H1 (cell line): ENCODE results near the gene TNS1. TPM values are rescaled to one million over a fixed set of nuclear protein-coding genes. Genes with fewer than 3 reads are reported as not detected.

Experiments
- BCL11A ChIP-seq, 2 experiments: IDR thresholded peaks; one replicate each; pipeline ENCODE4 v1.6.1; 2011; ENCODE audit warnings: low read depth in 2 of 2, low read length in 2 of 2, mild to moderate bottlenecking in 2 of 2
- CBX8 ChIP-seq: fragments of 300-800, 300-1000 bp; sonication (generic); IDR thresholded peaks from 2 replicates; pipeline ENCODE4 v1.7.1; 2016; ENCODE audit warnings: low read depth, low read length, borderline replicate concordance
- GTF2F1 ChIP-seq: IDR thresholded peaks from 2 replicates; pipeline ENCODE4 v1.6.1; 2012; ENCODE audit warnings: low read depth, low read length, improper control_type of control experiment, borderline replicate concordance
- POLR2A ChIP-seq, 2 experiments: IDR thresholded peaks; 1 replicate in 1 of 2; 2 replicates in 1 of 2; pipeline ENCODE4 v1.6.1; 2011; ENCODE audit warnings: low read depth in 2 of 2, low read length in 2 of 2, mild to moderate bottlenecking in 2 of 2; ENCODE audit errors: control extremely low read depth in 1 of 2
- SP2 ChIP-seq: IDR thresholded peaks from 2 replicates; pipeline ENCODE4 v1.6.1; 2012; ENCODE audit warnings: mild to moderate bottlenecking, low read length, inconsistent platforms
- TAF1 ChIP-seq: IDR thresholded peaks from 2 replicates; pipeline ENCODE4 v1.6.1; 2011; ENCODE audit warnings: mild to moderate bottlenecking, low read depth, low read length
- polyA plus RNA-seq, 7 experiments: library from polyadenylated mRNA; depleted of rRNA in 3 of 7; stranded (reverse) in 5 of 7; unstranded in 2 of 7; fragments of >200 nt in 5 of 7; fragments of 200-250 nt in 2 of 7; gene quantifications; 1 replicate in 5 of 7; 2 replicates in 1 of 7; 4 replicates in 1 of 7; pipeline versions ENCODE4 v1.2.1 to v1.2.3, GENCODE V29; 2011 to 2013; ENCODE audit warnings: missing spikeins in 2 of 7, mixed read lengths in 2 of 7
- total RNA-seq: library from RNA; stranded (reverse); fragmentation: NEBNext Ultra II Directional; extraction: Animal tissue kit (Norgen Biotek cat#: 25700); gene quantifications from 2 replicates; pipeline ENCODE4 v1.2.1, GENCODE V29; 2021
- TF ChIP-seq, protein P1 (sequence below): fragments of 300-600 bp; sonication (generic); IDR thresholded peaks from 2 replicates; pipeline ENCODE4 v1.7.1; 2012; ENCODE audit warnings: low read length, moderate library complexity, mild to moderate bottlenecking, inconsistent platforms; ENCODE audit not compliant: insufficient replicate concordance
- TF ChIP-seq, protein P2 (sequence below): IDR thresholded peaks from 2 replicates; pipeline ENCODE4 v1.6.1; 2012; ENCODE audit warnings: low read length, inconsistent platforms

The TNS1 gene
- total and polyA plus RNA-seq, 2 of the 8 experiments (the other 6 are each of a cell fraction or from before 2014, with no cell fraction given) = 1.5 to 5.1 TPM

DNA sequence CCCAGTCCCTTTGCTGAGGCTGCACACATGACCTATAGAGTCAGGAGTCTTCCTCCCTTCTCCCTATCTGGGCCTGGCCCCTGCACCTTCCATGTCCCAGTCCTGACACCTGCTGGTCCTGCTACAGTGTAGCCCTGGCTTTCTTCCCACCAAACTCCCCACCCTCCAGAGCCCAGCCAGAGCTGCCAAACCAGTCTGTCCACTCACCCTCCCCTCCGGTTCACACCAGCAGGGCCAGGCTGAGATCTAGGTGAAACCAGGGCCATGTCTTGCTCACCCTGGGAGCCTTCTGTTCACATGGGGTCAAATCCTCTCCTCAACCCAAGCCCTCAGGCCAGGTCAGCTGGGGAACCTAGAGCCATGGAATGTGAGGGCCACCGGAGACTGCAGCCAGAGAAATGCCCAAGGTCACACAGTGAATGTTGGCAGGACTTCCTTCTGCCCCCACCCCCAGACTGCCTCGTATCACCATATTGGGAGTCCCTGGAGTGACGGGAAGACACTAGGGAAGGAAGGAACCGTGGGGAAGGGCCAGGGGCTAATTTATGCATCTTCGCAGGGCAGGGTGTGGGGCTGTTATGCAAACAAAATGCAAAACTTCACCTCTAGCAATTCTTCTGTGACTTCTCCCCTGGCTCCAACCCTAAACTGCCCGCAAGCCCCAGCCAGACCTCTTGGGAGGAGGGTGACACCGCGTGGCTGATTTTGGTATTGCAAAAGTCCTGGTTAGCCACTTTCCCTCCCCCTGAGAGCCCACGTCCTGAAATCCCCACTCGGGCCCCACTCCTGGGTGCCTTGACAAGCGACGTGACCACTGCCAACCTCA, 14.6 kb downstream of the TNS1 start (continued):
- TF ChIP-seq, protein P1, sequence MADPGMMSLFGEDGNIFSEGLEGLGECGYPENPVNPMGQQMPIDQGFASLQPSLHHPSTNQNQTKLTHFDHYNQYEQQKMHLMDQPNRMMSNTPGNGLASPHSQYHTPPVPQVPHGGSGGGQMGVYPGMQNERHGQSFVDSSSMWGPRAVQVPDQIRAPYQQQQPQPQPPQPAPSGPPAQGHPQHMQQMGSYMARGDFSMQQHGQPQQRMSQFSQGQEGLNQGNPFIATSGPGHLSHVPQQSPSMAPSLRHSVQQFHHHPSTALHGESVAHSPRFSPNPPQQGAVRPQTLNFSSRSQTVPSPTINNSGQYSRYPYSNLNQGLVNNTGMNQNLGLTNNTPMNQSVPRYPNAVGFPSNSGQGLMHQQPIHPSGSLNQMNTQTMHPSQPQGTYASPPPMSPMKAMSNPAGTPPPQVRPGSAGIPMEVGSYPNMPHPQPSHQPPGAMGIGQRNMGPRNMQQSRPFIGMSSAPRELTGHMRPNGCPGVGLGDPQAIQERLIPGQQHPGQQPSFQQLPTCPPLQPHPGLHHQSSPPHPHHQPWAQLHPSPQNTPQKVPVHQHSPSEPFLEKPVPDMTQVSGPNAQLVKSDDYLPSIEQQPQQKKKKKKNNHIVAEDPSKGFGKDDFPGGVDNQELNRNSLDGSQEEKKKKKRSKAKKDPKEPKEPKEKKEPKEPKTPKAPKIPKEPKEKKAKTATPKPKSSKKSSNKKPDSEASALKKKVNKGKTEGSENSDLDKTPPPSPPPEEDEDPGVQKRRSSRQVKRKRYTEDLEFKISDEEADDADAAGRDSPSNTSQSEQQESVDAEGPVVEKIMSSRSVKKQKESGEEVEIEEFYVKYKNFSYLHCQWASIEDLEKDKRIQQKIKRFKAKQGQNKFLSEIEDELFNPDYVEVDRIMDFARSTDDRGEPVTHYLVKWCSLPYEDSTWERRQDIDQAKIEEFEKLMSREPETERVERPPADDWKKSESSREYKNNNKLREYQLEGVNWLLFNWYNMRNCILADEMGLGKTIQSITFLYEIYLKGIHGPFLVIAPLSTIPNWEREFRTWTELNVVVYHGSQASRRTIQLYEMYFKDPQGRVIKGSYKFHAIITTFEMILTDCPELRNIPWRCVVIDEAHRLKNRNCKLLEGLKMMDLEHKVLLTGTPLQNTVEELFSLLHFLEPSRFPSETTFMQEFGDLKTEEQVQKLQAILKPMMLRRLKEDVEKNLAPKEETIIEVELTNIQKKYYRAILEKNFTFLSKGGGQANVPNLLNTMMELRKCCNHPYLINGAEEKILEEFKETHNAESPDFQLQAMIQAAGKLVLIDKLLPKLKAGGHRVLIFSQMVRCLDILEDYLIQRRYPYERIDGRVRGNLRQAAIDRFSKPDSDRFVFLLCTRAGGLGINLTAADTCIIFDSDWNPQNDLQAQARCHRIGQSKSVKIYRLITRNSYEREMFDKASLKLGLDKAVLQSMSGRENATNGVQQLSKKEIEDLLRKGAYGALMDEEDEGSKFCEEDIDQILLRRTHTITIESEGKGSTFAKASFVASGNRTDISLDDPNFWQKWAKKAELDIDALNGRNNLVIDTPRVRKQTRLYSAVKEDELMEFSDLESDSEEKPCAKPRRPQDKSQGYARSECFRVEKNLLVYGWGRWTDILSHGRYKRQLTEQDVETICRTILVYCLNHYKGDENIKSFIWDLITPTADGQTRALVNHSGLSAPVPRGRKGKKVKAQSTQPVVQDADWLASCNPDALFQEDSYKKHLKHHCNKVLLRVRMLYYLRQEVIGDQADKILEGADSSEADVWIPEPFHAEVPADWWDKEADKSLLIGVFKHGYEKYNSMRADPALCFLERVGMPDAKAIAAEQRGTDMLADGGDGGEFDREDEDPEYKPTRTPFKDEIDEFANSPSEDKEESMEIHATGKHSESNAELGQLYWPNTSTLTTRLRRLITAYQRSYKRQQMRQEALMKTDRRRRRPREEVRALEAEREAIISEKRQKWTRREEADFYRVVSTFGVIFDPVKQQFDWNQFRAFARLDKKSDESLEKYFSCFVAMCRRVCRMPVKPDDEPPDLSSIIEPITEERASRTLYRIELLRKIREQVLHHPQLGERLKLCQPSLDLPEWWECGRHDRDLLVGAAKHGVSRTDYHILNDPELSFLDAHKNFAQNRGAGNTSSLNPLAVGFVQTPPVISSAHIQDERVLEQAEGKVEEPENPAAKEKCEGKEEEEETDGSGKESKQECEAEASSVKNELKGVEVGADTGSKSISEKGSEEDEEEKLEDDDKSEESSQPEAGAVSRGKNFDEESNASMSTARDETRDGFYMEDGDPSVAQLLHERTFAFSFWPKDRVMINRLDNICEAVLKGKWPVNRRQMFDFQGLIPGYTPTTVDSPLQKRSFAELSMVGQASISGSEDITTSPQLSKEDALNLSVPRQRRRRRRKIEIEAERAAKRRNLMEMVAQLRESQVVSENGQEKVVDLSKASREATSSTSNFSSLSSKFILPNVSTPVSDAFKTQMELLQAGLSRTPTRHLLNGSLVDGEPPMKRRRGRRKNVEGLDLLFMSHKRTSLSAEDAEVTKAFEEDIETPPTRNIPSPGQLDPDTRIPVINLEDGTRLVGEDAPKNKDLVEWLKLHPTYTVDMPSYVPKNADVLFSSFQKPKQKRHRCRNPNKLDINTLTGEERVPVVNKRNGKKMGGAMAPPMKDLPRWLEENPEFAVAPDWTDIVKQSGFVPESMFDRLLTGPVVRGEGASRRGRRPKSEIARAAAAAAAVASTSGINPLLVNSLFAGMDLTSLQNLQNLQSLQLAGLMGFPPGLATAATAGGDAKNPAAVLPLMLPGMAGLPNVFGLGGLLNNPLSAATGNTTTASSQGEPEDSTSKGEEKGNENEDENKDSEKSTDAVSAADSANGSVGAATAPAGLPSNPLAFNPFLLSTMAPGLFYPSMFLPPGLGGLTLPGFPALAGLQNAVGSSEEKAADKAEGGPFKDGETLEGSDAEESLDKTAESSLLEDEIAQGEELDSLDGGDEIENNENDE = no peak
- TF ChIP-seq BCL11A (IDR thresholded peaks at IDR 0.05; ENCODE audit: low read depth in 2 of 2, low read length in 2 of 2) (peak in 1 of 2 experiments; percentile 7), CBX8 (no peak), GTF2F1 (no peak), TAF1 (peak; percentile 58), POLR2A (IDR thresholded peaks at IDR 0.05; ENCODE audit: control extremely low read depth in 1 of 2, low read depth in 2 of 2, low read length in 2 of 2) (peak in 1 of 2 experiments; percentile 33; a peak in 1 of 3 replicates), SP2 (no peak)
- TF ChIP-seq, protein P2, sequence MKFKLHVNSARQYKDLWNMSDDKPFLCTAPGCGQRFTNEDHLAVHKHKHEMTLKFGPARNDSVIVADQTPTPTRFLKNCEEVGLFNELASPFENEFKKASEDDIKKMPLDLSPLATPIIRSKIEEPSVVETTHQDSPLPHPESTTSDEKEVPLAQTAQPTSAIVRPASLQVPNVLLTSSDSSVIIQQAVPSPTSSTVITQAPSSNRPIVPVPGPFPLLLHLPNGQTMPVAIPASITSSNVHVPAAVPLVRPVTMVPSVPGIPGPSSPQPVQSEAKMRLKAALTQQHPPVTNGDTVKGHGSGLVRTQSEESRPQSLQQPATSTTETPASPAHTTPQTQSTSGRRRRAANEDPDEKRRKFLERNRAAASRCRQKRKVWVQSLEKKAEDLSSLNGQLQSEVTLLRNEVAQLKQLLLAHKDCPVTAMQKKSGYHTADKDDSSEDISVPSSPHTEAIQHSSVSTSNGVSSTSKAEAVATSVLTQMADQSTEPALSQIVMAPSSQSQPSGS = peak; percentile 56; the same call in 1 of the 2 replicates
